ENCODE measurements around the gene CLSTN2. TPM values are rescaled to one million over a fixed set of nuclear protein-coding genes. Genes with fewer than 3 reads are reported as not detected.

CLSTN2 gene
- total RNA-seq, 1 donor from 2014 or later: 44.1 TPM

DNA sequence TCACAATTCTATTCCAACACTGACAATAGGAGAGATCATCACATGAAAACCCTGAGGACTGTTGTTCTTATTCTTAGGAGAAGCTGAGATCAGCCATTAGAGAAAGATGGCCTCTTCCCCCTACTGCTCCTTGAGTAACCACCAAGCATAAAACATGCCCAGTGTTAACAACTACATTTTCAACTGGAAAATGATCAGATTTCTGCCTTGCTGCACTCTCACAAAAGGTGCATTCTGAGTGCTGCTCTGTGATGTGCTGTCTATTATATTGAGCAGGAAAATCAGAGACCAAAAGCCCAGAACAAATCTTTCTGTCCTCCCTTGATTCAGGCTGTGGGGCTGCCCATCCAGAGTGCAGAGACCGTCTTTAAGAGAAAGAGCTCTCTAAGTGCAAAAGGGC is 438.2 kb downstream of the CLSTN2 start:
- DNase-seq (ENCODE audit: low spot score): no peak

DNA sequence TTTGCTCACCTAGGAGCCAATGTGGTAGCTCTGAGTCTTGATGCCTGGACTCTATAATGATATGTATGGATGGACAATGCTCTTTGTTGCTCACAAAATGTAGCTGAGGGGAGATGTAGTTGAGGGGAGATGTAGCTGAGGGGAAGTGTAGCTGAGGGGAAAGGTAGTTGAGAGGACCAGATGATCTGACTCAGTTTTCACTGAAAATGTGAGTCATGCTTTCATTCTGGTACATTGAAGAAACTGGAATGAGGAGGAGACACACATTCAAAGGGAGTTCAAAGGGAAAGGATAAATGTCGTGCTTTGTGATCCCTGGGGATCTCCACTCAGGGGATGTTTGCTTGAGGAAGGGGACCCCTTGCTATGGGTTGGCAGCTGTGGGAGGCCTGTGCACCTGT is 440.0 kb downstream of the CLSTN2 start:
- DNase-seq (ENCODE audit: low spot score): no peak

DNA sequence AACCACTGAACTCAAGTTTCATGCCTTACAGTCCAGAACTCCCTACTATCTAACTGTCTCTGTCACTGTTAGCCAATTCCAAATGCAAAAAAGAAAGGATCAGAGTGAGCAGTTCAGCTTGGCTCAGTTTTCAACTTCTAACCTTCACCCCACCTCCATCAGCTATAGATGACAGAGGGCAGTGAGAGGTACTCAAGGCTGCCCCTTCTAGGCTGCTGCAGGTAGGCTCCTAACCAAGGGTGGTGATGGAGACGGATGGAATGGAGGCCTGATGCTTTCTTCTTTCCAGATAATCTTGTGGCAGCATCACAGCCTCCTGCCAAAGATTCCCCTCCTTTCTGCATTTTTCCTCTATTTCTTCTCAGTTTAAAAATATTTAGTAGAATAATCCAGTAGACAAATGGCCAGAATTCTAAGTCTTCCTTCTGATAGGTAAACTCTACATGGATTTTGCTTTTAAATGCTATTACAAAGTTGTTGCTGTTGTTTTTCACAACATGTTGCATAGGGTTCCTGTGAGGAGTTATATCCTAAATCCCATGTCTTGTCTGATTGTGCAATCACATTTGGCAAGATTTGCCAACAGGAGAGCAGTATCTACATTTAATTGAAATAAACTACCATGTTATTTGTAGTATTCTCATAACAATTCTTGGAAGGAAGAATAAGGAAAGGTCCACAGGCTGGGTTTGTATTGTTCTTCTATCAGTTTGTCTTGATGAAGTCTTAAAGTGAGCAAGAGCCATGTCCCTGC is 441.3 kb downstream of the CLSTN2 start:
- DNase-seq (ENCODE audit: low spot score): no peak

- no peak for DNase-seq (ENCODE audit: low spot score)
Measured at GRCh38 chr3:140377644-140378043, 442.7 kb downstream of the CLSTN2 start.

GRCh38 chr3:140378571-140379340 is 443.8 kb downstream of the CLSTN2 start:
- DNase-seq (ENCODE audit: low spot score): no peak

DNA sequence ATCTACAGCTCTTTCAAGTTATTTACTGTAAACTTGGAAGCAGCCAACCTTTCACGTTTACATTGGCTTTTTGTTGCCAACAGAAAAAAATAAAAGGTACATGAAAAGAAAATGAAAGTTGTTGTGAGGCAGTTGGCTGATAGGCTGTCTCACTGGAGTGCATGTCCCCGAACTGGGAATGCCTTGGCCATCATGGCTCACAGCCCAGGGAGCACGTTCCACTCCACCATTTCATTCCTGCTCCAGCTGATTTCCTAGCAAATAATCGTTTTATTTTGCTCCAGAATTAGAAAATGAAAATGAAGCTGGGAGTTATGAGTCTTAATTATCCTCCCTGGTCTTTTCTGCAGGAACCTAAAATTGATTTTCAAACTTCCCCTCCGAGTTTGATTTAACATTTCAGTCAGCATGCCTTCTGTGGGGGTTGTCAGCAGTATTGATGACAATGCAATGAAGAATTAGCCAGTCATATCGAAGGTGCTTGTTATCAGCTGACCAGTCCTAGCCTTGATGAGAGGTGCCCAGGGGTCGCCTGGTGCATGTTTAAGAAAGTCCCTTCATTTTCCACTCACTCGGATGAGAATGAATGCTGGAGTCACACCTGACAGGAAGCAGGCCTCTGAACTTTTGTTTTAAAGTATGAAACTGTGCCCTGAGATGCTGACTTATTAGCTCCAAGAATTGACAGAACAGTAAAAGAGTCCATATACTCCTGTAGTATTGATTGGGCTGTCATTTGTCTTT is 449.2 kb downstream of the CLSTN2 start:
- DNase-seq (ENCODE audit: low spot score): no peak

GRCh38 chr3:140384876-140385275 is 449.9 kb downstream of the CLSTN2 start:
- no peak for DNase-seq (ENCODE audit: low spot score)

GRCh38 chr3:140386357-140387100 is 451.5 kb downstream of the CLSTN2 start:
- DNase-seq (ENCODE audit: low spot score): no peak

- no peak for DNase-seq (ENCODE audit: low spot score)
Measured at GRCh38 chr3:140387244-140387643, 452.3 kb downstream of the CLSTN2 start.

DNA sequence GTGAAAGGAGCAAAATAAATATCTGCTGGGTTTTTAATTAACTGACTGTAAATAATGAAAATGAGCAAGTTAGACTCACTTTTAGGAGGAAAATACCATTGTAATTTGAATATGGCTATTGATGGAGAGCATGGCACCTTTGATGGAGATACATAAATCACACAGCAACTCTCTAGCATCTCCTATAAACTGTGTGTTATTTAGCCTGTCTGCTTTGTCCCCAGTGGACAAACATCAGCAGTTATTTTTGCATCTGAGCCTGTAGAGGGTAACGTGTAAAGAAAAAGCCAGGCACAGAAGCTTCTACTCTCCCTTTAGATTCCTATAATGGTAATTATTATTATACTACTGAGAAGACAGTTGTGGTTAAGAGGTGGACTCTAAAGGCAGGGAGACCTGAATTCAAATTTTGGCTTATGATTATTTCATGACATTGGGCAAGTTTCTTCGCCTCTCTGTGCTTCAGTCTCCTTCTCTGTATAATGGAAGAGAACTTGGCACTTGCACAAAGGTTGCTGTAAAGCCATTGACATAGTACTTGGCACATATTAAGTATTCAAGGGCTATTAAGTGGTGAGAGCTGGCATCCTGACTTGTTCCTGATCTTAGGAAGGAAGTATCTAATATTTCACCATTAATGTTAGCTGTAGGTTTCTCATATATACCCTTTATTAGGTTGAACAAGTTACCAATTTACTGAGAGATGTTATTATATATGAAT is 453.4 kb downstream of the CLSTN2 start:
- no peak for DNase-seq (ENCODE audit: low spot score)

DNA sequence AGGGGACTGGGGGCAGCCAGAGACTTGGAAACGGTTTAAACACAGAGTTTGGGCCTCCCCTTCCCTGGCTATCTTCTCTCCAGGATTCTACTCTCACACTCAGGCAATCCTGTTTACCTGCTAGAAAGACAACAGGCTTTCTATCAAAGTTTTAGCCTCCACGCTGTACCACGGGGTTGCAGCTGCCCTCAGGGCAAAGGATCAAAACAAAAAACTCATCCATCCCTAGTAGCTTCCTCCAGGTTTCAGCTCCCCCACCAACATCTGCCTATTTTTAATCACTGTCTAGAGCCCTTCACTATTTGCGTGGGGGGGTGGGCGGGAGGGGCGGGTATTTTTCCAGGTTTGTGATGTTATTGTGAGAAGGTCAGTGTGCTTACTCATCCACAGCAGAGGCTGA is 456.1 kb downstream of the CLSTN2 start:
- DNase-seq (ENCODE audit: low spot score): no peak

DNA sequence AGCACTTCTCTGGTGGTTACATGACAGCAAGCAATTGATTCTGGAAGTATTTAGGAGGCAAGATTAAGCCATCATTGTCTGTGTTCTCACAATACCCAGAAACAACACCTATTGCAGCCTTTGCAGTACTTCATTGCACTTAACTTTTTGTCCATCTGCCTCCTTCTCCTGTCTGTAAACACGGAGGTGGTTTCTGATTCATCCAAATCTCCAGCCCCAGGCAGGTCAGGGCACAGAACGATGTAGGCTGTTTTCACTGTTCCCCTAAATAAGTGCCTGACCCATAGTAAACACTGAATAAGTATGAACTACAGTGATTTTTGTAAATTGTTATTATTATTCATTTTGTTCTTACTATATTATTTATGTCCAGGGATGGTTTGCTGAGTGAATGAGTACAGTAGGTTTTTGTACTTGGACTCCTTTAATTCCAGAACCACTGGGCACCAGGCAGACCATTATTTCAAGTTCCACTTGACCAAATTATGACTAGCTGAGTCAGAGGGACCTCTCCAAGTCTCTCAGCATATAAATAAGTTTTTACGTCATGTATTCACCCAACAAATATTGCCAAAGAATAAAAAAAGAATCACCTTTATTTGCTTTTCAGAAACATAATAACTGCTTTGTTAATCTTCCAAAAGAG is 459.6 kb downstream of the CLSTN2 start:
- no peak for DNase-seq (ENCODE audit: low spot score)

DNA sequence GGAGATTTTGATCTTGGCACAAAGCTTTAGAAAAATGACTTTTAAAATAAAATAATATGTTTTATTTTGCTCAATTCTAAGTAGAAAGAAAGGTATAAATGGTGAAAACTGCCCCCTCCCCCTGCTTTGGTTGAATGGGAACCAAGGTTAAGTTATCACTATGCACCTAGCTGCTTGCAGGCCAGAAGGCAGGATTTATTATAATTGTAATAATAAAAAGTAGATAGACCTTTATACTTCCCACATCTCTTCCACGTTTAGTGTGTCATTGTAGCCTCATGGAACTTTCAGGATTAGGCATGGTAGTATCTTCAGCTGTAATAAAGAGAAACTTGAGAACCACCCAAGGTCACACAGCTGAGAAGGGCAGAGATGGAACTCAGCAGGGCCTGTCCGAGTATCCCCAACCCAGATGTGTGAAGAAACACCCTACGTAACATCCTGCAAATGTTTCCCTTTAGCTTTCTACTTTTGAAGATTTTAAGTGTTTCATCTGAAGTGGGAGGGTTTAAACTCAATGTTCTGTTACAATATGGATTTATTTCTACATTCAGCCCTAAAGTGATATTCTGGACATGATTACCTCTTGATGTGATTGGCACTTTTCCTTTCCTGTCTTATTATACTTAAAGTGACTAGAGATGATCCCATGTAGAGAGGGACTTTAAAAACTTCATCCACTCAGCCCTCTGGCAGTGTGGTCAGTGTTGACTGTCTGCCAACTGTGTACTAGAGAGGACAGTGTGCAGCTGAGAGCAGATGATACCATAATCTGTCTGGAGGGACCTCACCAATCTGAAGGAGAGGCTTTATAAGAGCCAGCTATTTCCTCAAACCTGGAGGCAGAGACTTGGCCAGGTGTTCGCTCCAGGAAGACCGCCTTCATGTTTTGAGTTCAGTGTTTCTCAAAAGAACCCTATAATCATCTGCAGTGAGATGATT is 460.4 kb downstream of the CLSTN2 start:
- no peak for DNase-seq (ENCODE audit: low spot score)

GRCh38 chr3:140396110-140396509 is 461.1 kb downstream of the CLSTN2 start:
- DNase-seq (ENCODE audit: low spot score): no peak

DNA sequence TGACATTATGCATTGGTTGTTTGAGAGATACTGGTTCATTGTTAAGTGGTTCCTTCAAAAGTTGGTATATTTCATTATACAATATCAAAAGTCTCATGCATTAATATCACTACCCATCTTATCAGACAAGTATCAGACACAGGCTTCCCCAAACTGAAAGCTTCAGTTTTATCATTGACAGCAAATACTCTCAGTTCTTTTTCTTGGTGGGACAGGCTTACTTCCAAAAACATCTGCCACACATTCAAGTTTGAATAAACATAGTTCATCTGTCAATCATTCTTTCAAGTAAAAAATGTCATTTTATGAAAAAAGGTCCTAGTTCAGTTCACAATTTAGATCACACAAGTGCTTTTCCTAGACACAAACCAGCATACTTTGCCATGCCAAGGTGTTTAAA is 462.9 kb downstream of the CLSTN2 start:
- DNase-seq (ENCODE audit: low spot score): no peak

DNA sequence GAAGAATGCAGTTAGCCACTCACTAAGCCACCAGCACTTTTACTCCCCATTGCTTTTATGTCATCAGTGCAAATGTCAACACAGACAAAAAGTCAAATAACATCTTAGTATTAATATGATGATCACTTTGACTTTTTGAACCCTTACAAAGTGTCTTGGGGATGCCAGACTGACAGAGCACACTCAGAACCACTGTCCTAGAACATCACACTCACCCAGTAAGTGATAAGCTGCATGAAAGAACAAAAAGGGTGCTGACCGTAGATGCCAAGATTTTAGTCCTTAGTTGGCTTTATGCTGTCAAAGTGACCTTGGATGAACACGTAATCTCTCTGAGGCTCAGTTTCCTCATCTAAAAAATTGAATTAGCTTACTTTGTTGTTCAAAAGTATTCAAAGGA is 463.4 kb downstream of the CLSTN2 start:
- DNase-seq (ENCODE audit: low spot score): no peak

- DNase-seq (ENCODE audit: low spot score): no peak
Measured at GRCh38 chr3:140399871-140400270, 464.9 kb downstream of the CLSTN2 start.

- DNase-seq (ENCODE audit: low spot score): no peak
Measured at GRCh38 chr3:140403079-140403478, 468.1 kb downstream of the CLSTN2 start.

DNA sequence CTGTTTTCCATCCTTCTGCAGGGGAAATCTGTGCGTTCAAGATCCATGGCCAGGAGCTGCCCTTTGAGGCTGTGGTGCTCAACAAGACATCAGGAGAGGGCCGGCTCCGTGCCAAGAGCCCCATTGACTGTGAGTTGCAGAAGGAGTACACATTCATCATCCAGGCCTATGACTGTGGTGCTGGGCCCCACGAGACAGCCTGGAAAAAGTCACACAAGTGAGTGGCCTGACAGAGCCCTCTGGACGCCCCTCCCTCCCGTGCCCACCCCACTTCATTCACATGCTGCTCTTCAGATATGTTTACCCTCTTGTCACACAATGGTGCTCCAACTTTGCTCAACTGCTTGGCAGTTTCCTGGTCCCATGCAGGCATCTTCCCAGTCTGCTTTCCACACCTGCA is 468.6 kb downstream of the CLSTN2 start:
- no peak for DNase-seq (ENCODE audit: low spot score)

Data from mesenteric fat pad (tissue), 1 donor.